ENCODE data around the gene PBX1. TPM values are rescaled to one million over a fixed set of nuclear protein-coding genes. Genes with fewer than 3 reads are reported as not detected.

Gene PBX1
- polyA plus RNA-seq, 3 donors, result 0.07 TPM; not detected in 2

DNA sequence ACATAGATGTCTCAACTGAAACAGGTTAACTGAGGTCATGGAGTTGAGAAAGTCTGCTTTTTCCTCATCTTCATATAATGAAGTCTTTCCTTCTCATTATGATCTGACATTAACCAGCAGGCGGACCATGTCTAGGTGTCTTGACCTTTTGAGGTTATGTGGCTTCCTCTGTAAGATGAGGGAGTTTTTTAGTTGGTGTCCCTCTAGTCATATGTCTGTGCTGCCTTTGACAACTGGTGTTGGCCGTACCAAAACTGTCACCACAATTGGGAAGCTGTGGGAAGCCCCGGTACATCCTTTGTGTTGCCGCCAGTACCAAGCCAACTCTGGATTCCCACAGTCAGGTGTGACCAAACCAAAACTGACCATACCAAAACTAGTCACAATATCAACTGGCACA lies 105.1 kb downstream of the PBX1 start:
- peak in 1 of 3 donors; percentile 20 for DNase-seq
- Histone ChIP-seq H3K9me3 (replicated peaks in 1 of 2; ENCODE audit: control insufficient read depth in 1 of 2, insufficient read depth in 1 of 2, low read length in 2 of 2) (no peaks in the 10 kb centered on the region), H3K27me3 (ENCODE audit: control insufficient read depth in 2 of 2, insufficient read depth in 2 of 2, low read length in 2 of 2) (peaks cover under 1 to 6% of the 10 kb centered on the region in 2 donors), H3K4me3 (replicated peaks in 1 of 3; ENCODE audit: low read depth in 2 of 3, low read length in 3 of 3) (no peak overlapping the region), H3K9ac (ENCODE audit: insufficient read depth, low read length, poor library complexity, severe bottlenecking) (no peak overlapping the region), H2AFZ (ENCODE audit: insufficient read depth, low read depth, low read length, poor library complexity, severe bottlenecking) (no peak overlapping the region), H3K27ac (ENCODE audit: low read depth in 1 of 2, low read length in 2 of 2) (no peak overlapping the region), H3K4me2 (replicated peaks; ENCODE audit: extremely low read depth, low read length, poor library complexity, severe bottlenecking) (no peak overlapping the region), H3K79me2 (ENCODE audit: insufficient read depth, low read length) (no peaks in the 10 kb centered on the region), H3K36me3 (replicated peaks in 1 of 2; ENCODE audit: control insufficient read depth in 1 of 2, insufficient read depth in 2 of 2, low read length in 2 of 2) (no peaks in the 10 kb centered on the region), H4K20me1 (ENCODE audit: insufficient read depth, low read length) (no peaks in the 10 kb centered on the region), H3K4me1 (ENCODE audit: control insufficient read depth in 1 of 2, insufficient read depth in 2 of 2, low read length in 2 of 2) (peaks cover 0 to 6% of the 10 kb centered on the region in 2 donors)
- Mint-ChIP-seq H3K4me3 (no peak overlapping the region), H3K36me3 (no peaks in the 10 kb centered on the region), H3K27ac (no peak overlapping the region), H3K27me3 (ENCODE audit: low read depth in 3 of 3) (peaks cover 11 to 27% (median 20%) of the 10 kb centered on the region in 3 donors), H3K4me1 (peaks cover 12% of the 10 kb centered on the region), H3K9me3 (peaks cover 0 to 7% (median under 1%) of the 10 kb centered on the region in 7 donors)
- intact Hi-C loops (cut with micrococcal nuclease), result no loop called here
- WGBS (ENCODE audit: insufficient coverage), result 81% methylated on average over 2 of the region's 4 CpGs
- no peak for TF ChIP-seq CTCF (IDR thresholded peaks at IDR 0.05)

DNA sequence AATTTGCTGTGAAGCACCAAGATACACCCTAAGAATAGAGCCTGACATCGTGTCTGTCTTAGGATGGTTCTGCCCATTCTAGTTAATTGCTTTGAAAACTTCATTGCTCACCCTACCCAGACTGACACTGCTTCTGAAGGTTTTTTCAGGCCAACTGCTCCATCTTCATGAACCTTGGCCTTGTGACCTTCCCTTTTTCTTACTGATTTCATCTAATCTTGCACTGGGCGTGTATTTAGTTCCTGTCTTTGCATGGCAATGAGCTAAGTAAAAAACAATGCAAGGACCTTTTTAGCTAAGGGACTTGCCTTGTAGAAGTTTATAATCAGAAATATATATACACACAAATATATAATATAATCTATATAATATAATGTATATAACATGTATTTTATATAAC lies 108.0 kb downstream of the PBX1 start:
- Histone ChIP-seq H3K4me1 (ENCODE audit: control insufficient read depth in 1 of 2, insufficient read depth in 2 of 2, low read length in 2 of 2) (no peaks in the 10 kb centered on the region), H3K4me2 (replicated peaks; ENCODE audit: extremely low read depth, low read length, poor library complexity, severe bottlenecking) (no peak overlapping the region), H3K79me2 (ENCODE audit: insufficient read depth, low read length) (no peaks in the 10 kb centered on the region), H3K9me3 (replicated peaks in 1 of 2; ENCODE audit: control insufficient read depth in 1 of 2, insufficient read depth in 1 of 2, low read length in 2 of 2) (no peaks in the 10 kb centered on the region), H3K27me3 (ENCODE audit: control insufficient read depth in 2 of 2, insufficient read depth in 2 of 2, low read length in 2 of 2) (no peaks in the 10 kb centered on the region), H3K9ac (ENCODE audit: insufficient read depth, low read length, poor library complexity, severe bottlenecking) (no peak overlapping the region), H3K36me3 (replicated peaks in 1 of 2; ENCODE audit: control insufficient read depth in 1 of 2, insufficient read depth in 2 of 2, low read length in 2 of 2) (no peaks in the 10 kb centered on the region), H3K27ac (ENCODE audit: low read depth in 1 of 2, low read length in 2 of 2) (no peak overlapping the region), H4K20me1 (ENCODE audit: insufficient read depth, low read length) (no peaks in the 10 kb centered on the region), H2AFZ (ENCODE audit: insufficient read depth, low read depth, low read length, poor library complexity, severe bottlenecking) (no peak overlapping the region), H3K4me3 (replicated peaks in 1 of 3; ENCODE audit: low read depth in 2 of 3, low read length in 3 of 3) (no peak overlapping the region)
- Mint-ChIP-seq H3K27ac (no peak overlapping the region), H3K27me3 (ENCODE audit: low read depth in 3 of 3) (peaks cover 9 to 25% (median 10%) of the 10 kb centered on the region in 3 donors), H3K36me3 (no peaks in the 10 kb centered on the region), H3K4me3 (no peak overlapping the region), H3K9me3 (peaks cover 3 to 10% (median 6%) of the 10 kb centered on the region in 7 donors), H3K4me1 (peaks cover 2% of the 10 kb centered on the region)
- intact Hi-C loops (cut with micrococcal nuclease), result no loop called here
- DNase-seq, result no peak
- no peak for TF ChIP-seq CTCF (IDR thresholded peaks at IDR 0.05)
- 100% methylated on average over 1 of the region's 2 CpGs for WGBS (ENCODE audit: insufficient coverage)

Data from CD14-positive monocyte (primary cell).